Fibroblast of lung (primary cell): Measurements from ENCODE around the gene RAB11FIP3.

Experiments used
- EZH2 ChIP-seq: IDR thresholded peaks from 2 replicates; pipeline ENCODE4 v1.5.1; 2012; ENCODE audit warnings: low read length, control low read depth, mild to moderate bottlenecking; ENCODE audit errors: missing control alignments
- TF ChIP-seq, protein P1 (sequence below), 2 donors: IDR thresholded peaks in 1 of 2; conservative IDR thresholded peaks in 1 of 2; 1 replicate in 1 of 2; 2 replicates in 1 of 2; pipeline ENCODE4 v1.5.1; 2011 to 2012; ENCODE audit warnings: low read length in 2 of 2, control low read depth in 1 of 2, inconsistent platforms in 1 of 2, low read depth in 1 of 2, mild to moderate bottlenecking in 1 of 2

DNA sequence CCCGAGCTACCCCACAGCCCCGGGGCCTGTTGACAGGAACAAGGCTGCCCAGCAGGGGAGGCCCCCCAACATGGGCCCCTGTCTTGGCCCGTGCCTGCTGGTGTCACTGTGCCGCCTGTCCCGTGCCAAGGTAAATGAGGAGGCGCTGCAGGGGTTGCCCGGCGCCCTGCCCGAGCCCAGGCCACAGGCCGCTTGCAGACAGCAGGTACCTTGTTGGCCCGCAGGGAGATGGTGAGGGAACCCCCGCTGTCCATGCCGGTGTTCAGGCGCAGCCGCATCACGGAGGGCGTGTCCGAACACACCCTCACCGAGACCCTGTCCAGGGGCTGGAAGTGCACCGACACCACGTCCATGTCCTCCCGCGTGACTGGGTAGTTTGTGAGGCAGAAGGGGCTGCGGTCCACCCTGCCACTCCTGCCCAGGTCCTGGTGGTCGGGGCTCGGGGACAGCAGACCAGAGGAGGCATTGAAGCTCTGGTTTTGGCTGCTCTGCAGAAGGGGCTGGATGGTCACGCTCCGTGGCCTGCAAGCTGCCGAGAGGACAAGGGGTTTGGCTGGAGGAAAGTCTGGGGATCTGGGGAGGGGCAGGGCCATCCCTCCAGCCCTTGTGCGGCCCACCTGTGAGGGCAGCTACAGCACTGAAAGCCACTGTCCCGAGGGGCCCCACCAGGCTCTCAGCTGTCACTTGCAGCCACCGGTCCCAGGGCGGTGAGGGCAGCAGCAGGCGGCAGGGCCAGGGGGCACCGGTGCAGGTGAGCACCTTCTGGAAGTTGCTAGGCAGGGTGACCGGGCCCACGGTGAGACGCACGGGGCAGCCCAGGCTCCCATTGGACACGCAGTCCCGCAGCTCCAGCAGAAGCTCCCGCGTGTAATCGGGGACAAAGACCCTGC is 49.3 kb upstream of the RAB11FIP3 start:
- TF ChIP-seq, protein P1, sequence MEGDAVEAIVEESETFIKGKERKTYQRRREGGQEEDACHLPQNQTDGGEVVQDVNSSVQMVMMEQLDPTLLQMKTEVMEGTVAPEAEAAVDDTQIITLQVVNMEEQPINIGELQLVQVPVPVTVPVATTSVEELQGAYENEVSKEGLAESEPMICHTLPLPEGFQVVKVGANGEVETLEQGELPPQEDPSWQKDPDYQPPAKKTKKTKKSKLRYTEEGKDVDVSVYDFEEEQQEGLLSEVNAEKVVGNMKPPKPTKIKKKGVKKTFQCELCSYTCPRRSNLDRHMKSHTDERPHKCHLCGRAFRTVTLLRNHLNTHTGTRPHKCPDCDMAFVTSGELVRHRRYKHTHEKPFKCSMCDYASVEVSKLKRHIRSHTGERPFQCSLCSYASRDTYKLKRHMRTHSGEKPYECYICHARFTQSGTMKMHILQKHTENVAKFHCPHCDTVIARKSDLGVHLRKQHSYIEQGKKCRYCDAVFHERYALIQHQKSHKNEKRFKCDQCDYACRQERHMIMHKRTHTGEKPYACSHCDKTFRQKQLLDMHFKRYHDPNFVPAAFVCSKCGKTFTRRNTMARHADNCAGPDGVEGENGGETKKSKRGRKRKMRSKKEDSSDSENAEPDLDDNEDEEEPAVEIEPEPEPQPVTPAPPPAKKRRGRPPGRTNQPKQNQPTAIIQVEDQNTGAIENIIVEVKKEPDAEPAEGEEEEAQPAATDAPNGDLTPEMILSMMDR (conservative IDR thresholded peaks at IDR 0.05 in 1 of 2, IDR thresholded peaks at IDR 0.05 in 1 of 2; ENCODE audit: low read depth in 1 of 2, low read length in 2 of 2) = no peak
- TF ChIP-seq EZH2 = no peak
